Non-pigmented ciliary epithelial cell (primary cell): Measurements from ENCODE around the gene CCDC120.

Experiments
- DNase-seq: peaks from one replicate; pipeline ENCODE4 v3.0.0-alpha.2; 2010; ENCODE audit warnings: low read depth

Gene CCDC120

DNA sequence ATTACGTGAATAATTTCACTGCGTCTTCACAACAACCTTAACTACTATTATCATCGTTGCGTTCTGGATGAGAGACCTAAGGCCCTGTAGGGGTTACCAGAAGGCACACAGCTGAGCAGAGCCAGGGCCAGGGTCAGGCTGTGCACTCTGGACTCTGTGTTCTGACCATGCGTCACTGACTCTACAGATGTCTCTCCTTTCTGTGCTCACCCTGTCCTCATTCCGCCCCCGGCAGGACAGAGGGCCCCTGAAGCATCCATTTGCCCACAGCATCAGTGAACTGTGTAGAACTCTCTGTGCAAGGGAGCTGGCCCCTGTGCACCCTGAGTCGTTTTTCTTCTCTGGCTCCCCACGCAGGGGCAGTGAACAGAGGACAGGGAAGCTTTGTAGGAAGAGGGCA lies 43.4 kb downstream of the CCDC120 start:
- DNase-seq = no peak

DNA sequence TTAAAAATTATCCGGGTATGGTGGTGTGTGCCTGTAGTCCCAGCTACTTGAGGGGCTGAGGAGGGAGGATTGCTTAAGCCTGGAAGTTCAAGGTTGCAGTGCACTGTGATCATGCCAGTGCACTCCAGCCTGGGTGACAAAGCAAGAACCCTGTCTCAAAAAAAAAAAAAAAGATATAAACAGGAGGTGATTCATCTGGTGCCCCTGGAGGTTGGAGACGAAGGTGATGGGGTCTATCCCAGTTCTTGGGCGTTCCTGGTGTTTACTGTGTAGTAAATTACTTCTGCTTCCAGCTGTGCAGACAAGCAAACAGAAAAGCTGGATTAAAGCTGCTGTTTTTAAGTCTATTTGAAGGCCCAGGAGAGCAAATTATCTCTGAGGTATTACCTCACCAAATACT lies 44.8 kb downstream of the CCDC120 start:
- no peak for DNase-seq

DNA sequence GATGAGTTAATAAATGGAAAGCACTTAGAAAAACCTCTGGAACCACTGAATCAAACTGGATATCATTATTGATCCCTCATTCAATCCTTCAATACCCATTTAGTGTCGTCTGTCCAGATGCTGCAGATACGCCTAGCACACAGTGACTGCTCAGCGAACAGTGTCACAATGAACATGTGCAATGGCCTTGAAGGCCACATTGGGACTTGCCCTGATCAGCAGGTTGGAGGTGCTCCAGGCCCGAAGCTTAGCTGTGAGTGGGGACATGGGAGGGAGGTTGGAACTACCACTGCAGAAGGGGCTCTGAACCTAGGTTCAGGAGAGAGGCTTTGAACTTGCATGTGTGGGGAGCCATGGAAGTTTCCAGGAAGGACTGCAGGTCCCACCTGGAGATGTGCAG lies 47.5 kb downstream of the CCDC120 start:
- DNase-seq = no peak

DNA sequence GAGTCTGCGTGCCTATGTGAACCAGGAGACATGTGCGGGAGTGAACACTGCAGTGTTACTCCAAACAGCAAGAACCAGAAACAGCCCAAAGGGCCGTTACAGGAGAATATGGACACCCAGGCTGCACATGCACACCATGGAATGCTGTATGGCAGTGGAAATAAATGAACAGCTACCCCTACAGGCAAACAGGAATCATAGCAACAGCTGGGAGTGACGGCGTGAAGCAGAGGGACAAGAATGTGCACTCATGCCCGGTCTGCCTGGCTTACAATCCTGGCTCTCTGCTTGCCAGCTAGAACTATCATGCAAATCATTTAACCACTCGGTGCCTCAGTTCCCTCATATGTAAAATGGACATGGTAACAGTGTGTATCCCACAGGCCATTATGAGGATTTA lies 48.1 kb downstream of the CCDC120 start:
- DNase-seq = peak; percentile 19

DNA sequence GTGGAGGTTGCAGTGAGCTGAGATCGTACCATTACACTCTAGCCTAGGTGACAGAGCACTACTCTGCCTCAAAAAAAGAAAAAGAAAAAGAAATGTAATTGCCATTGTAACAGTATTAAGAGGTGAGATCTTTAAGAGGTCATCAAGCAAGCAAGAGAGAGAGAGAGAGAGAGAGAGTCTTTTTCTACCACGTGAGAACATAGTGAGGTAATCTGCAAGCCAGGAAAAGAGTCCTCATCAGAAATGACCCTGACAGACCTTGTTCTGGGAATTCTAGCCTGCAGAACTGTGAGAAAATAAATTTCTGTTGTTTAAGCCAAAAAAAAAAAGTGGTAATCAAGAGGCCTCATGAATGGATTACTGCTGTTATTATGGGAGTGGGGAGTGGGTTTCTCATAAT lies 49.8 kb downstream of the CCDC120 start:
- no peak for DNase-seq

DNA sequence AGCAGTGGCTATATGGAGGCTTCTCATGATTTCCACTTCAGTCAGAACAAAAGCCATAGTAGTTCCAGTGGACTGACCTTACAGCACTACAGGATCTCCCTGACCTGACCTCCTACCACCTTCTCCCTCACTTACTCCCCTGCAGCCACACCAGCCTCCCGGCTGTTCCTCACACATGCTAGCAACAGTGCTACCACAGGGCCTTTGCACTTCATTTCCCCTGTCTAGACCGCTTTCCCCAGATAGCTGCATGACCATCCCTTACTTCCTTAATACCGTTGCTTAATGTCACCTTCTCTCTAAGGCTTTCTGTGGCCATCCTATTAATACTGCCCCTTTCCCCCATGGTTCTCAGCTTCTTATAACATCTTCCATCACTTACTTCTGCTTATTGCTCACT lies 51.6 kb downstream of the CCDC120 start:
- no peak for DNase-seq

DNA sequence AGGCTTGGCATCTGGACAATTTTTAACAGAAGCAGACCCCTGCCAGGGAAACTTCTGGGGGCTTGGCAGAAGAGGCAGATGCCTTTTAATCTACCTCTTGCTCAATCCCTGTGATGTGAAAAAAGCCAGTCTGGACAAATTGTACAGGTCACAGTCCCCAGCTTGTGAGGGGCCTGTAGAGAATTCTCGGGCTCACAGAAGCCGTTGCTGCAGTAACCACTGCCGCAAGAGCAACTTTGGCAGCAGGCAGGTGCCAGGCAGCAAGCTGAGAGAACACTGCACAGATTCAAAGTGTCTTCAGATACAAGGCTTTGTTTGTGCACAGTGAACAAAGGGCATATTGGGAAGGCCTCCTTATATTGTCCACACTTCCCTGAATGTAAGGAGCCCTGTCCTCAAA lies 53.0 kb downstream of the CCDC120 start:
- no peak for DNase-seq

DNA sequence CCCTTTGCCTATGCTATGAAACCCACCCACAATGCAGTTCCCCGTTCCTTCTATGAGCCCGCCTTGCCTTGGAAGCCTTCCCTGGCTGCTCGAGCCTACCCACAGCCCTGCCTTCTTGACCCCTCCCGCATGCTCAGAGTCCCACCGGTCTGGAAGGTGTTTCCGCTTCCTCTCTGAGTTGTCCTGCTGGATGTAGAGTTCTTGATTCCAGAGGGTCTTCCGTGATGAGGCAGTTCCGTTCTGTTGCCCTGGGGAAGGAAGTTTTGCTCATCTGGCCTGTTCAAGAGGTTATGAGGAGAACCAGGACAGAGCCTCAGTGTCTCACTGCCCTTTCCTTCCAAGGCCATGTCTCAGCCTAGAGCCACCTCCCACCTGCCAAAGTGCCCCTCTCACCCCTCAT lies 57.3 kb downstream of the CCDC120 start:
- no peak for DNase-seq

DNA sequence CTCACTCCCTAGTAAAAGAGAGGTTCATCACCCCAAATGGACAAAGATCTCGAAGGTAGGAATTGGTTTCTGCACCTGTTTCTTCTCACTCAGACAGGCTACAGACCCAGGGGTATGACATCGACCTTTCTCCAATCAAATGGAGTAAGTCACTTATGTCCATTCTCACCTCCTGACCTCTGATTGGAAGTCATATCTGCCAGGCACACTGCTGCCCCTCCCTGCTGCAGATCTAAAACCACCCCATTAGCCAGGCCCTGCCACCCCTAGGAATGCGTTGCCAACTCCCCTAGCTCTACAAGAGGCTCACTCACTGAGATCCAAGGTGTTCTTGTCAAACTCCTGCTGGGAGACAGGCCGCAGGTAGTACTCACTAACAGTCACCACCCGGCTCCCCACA lies 57.9 kb downstream of the CCDC120 start:
- DNase-seq = no peak

DNA sequence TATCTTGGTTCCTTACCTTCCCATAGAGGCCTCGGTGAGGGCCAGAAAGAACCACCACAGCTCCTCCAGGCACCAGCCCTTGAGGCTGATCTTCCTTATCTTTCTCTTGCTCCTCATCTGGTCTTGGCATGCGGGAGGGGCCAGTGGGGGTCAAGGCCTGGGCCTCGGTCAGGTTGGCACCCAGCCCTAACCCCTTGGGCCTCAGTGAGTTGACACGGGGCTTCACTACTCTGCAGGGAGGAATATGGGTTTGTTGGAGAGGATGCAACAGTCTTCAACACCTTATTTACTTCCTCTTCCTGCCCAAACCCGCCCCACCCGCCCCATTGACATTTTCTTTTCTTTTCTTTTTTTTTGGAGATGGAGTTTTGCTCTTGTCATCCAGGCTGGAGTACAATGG lies 58.8 kb downstream of the CCDC120 start:
- no peak for DNase-seq
